ENCODE measurements around the gene MIPEP.

Gene MIPEP

GRCh38 chr13:23744315-23744714, 144.9 kb downstream of the MIPEP start:
- no peaks in the 10 kb centered on the region for H3K36me3 Mint-ChIP-seq (ENCODE audit: low read depth)
- no peak for TF ChIP-seq CTCF (IDR thresholded peaks at IDR 0.05; ENCODE audit: unreplicated experiment in 3 of 3)
- H3K27ac Mint-ChIP-seq = peak overlapping the region in 2 of 3 experiments; percentile 88 to 93

GRCh38 chr13:23743278-23744076, 145.7 kb downstream of the MIPEP start:
- no peaks in the 10 kb centered on the region for H3K9me3 Mint-ChIP-seq
- H3K4me3 Mint-ChIP-seq = no peak overlapping the region
- TF ChIP-seq CTCF (IDR thresholded peaks at IDR 0.05; ENCODE audit: unreplicated experiment in 3 of 3) = no peak
- peaks cover 33% of the 10 kb centered on the region for H3K4me1 Mint-ChIP-seq
- H3K27ac Mint-ChIP-seq = peak overlapping the region; percentile 87 to 93 (median 88)
- H3K27me3 Mint-ChIP-seq (ENCODE audit: low read depth) = no peaks in the 10 kb centered on the region
- no peaks in the 10 kb centered on the region for H3K36me3 Mint-ChIP-seq (ENCODE audit: low read depth)

More at GRCh38 chr13:23744315-23744714, 144.9 kb downstream of the MIPEP start:
- Mint-ChIP-seq H3K4me1 (peaks cover 39% of the 10 kb centered on the region), H3K4me3 (no peak overlapping the region), H3K27me3 (ENCODE audit: low read depth) (no peaks in the 10 kb centered on the region), H3K9me3 (no peaks in the 10 kb centered on the region)

- H3K4me1 Mint-ChIP-seq = peaks cover 23% of the 10 kb centered on the region
- H3K27ac Mint-ChIP-seq = no peak overlapping the region
- TF ChIP-seq CTCF (IDR thresholded peaks at IDR 0.05; ENCODE audit: unreplicated experiment in 3 of 3) = peak; percentile 34 to 44 (median 43)
- H3K27me3 Mint-ChIP-seq (ENCODE audit: low read depth) = no peaks in the 10 kb centered on the region
- H3K4me3 Mint-ChIP-seq = no peak overlapping the region
- H3K36me3 Mint-ChIP-seq (ENCODE audit: low read depth) = no peaks in the 10 kb centered on the region
- no peaks in the 10 kb centered on the region for H3K9me3 Mint-ChIP-seq
These were observed 147.2 kb downstream of the MIPEP start for GRCh38 chr13:23741879-23742510.

GRCh38 chr13:23740002-23740401, 149.2 kb downstream of the MIPEP start:
- H3K36me3 Mint-ChIP-seq (ENCODE audit: low read depth) = no peaks in the 10 kb centered on the region
- peak overlapping the region in 2 of 3 experiments; percentile 4 to 41 for H3K27ac Mint-ChIP-seq
- H3K4me3 Mint-ChIP-seq = no peak overlapping the region
- H3K9me3 Mint-ChIP-seq = no peaks in the 10 kb centered on the region
- H3K27me3 Mint-ChIP-seq (ENCODE audit: low read depth) = no peaks in the 10 kb centered on the region
- no peak for TF ChIP-seq CTCF (IDR thresholded peaks at IDR 0.05; ENCODE audit: unreplicated experiment in 3 of 3)
- H3K4me1 Mint-ChIP-seq = peaks cover 22% of the 10 kb centered on the region

- Mint-ChIP-seq H3K4me1 (peaks cover 18% of the 10 kb centered on the region), H3K27ac (peak overlapping the region in 2 of 3 experiments; percentile 4 to 41), H3K27me3 (ENCODE audit: low read depth) (no peaks in the 10 kb centered on the region), H3K9me3 (no peaks in the 10 kb centered on the region), H3K36me3 (ENCODE audit: low read depth) (no peaks in the 10 kb centered on the region), H3K4me3 (no peak overlapping the region)
- TF ChIP-seq CTCF (IDR thresholded peaks at IDR 0.05; ENCODE audit: unreplicated experiment in 3 of 3) = no peak
These were observed 149.6 kb downstream of the MIPEP start for GRCh38 chr13:23739596-23739995.

All from nephron (organoid).